Left ventricle myocardium inferior (tissue), 1 donor: ENCODE measurements around the gene HOXD8. TPM values are rescaled to one million over a fixed set of nuclear protein-coding genes. Genes with fewer than 3 reads are reported as not detected.

Source experiments
- DNase-seq: peaks from one replicate; pipeline ENCODE4 v3.0.0-alpha.2; 2020
- H3K27ac ChIP-seq: fragments of 200-600 bp; replicated peaks from 2 replicates; pipeline ENCODE4 v1.8.0; 2021
- H3K27me3 ChIP-seq: fragments of 200-600 bp; 2 replicates; pipeline ENCODE4 v1.8.0; 2021; ENCODE audit warnings: low read depth
- H3K36me3 ChIP-seq: fragments of 200-600 bp; 2 replicates; pipeline ENCODE4 v1.8.0; 2021
- H3K4me1 ChIP-seq: fragments of 200-600 bp; 2 replicates; pipeline ENCODE4 v1.8.0; 2021
- H3K4me3 ChIP-seq: fragments of 200-600 bp; 2 replicates; pipeline ENCODE4 v1.8.0; 2021; ENCODE audit warnings: mild to moderate bottlenecking, moderate library complexity
- H3K9me3 ChIP-seq: fragments of 200-600 bp; replicated peaks from 2 replicates; pipeline ENCODE4 v1.8.0; 2021
- intact Hi-C: fragments of 100-400 bp; cut with micrococcal nuclease; formaldehyde crosslinking; loops from one replicate; pipeline ENCODE4 v1.11.0; 2022
- total RNA-seq: library from RNA; stranded (reverse); fragmentation: NEBNext Ultra II Directional; extraction: Animal tissue kit (Norgen Biotek cat#: 25700); gene quantifications from one replicate; pipeline ENCODE4 v1.2.1, GENCODE V29; 2021
- TF ChIP-seq, protein P1 (sequence below): fragments of 200-600 bp; IDR thresholded peaks from 2 replicates; pipeline ENCODE4 v1.8.0; 2021; ENCODE audit warnings: antibody characterized with exemption, mild to moderate bottlenecking, borderline replicate concordance
- donor health status: DM: no; HTN: yes; CAD: no; lungs with severe emphysema.

The HOXD8 gene
- total RNA-seq, 1 donor from 2014 or later = 0.14 TPM

DNA sequence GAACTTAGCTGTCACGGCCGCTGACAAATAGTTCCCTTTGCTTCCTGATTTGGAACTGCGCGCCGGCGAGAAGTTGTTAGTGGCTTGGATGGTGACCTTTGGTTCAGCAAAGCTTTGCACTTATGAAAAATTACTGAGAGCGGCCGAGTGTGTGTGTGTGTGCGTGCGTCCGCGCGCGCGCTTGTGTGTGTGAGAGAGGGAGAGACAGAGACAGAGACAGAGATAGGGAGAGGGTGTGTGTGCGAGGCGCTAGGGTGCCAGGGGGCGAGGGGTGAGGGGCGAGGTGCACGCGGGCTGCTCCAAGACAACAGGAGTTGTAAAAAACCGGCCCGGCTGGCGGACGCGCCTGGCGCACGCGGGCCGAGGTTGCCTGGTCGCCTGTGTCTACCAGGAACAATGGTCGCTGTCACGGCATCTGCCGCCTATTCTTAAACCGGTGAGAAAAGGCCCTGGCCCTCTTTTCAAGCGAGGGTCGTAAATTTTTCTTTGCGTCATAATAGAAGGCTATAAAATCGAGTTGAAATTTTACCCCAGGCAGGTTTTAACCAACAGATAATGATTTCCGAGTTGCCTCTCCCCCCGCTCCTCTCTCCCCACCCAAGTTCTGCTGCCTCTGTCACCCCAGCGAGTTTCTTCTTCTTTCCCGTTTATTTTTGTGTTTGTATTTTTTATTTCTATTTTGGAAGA is 28.1 kb downstream of the HOXD8 start:
- H3K27ac ChIP-seq = no peak overlapping the region
- no peak for DNase-seq
- peaks cover 100% of the 10 kb centered on the region for H3K27me3 ChIP-seq
- TF ChIP-seq, protein P1, sequence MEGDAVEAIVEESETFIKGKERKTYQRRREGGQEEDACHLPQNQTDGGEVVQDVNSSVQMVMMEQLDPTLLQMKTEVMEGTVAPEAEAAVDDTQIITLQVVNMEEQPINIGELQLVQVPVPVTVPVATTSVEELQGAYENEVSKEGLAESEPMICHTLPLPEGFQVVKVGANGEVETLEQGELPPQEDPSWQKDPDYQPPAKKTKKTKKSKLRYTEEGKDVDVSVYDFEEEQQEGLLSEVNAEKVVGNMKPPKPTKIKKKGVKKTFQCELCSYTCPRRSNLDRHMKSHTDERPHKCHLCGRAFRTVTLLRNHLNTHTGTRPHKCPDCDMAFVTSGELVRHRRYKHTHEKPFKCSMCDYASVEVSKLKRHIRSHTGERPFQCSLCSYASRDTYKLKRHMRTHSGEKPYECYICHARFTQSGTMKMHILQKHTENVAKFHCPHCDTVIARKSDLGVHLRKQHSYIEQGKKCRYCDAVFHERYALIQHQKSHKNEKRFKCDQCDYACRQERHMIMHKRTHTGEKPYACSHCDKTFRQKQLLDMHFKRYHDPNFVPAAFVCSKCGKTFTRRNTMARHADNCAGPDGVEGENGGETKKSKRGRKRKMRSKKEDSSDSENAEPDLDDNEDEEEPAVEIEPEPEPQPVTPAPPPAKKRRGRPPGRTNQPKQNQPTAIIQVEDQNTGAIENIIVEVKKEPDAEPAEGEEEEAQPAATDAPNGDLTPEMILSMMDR = no peak
- peak overlapping the region; percentile 36 for H3K4me3 ChIP-seq
- intact Hi-C loops = no loop called here
- H3K9me3 ChIP-seq = no peaks in the 10 kb centered on the region
- H3K36me3 ChIP-seq = no peaks in the 10 kb centered on the region
- H3K4me1 ChIP-seq = peaks cover 40% of the 10 kb centered on the region

DNA sequence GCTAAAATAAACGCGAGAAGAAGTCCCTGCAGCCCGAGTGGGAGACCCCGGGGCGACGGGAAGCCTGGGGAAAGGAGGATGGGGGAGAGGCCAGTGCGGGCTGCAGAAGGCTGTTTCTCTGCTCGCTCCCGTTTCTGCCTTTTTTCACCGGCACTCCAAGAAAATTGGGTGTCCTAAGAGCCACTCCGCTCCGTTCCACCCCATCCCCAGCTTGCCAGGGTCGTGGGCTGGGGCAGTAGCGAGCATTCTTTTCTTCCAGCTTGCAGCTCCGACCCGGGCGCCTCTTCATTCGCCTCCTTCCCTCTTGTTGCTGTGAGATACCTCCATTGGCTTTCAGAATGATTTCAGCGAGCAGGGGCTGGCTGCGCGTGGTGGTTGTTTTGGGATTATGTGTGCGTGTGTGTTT is 28.7 kb downstream of the HOXD8 start:
- peak overlapping the region; percentile 36 for H3K4me3 ChIP-seq

DNA sequence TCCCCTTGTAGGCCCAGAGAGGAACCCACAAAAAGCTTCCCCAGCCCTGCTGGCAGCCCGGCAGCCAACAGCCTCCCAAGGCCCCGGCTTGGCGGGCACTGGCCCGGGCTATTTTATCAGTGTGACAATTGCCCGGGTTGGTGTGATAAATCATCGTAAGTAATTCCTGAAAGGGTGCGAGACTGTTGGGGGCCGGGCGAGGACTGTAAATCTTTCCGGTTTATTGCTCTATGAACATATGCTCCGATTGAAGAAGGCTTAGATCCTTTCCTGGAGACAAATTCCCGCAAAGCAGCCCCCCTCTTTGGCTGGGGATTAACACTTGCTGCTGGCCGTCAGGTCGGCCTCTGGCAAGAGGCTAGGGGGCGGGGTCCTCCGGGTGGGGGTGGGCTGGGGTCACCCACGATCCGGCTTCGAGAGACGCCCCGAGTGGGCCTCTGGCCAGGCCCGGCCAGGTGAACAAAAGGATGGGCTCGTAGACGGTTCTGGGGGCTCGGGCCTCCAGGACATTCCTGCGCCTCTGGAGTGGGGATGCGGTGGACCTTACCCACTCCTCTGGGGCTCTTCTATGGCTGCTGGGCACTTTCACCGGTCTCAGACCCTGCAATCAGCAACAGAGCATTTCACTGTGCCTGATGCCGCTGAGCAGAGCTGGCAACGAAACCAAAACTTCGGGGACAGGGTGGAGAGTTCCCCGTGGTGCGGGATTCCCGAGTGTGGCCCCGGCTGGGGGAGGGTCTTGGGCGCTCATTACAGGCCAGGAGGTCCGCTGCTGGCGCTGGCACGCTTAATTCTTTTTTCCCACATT is 29.6 kb downstream of the HOXD8 start:
- H3K4me1 ChIP-seq = peaks cover 40% of the 10 kb centered on the region
- TF ChIP-seq, protein P1 = no peak
- no peak overlapping the region for H3K4me3 ChIP-seq
- no peaks in the 10 kb centered on the region for H3K36me3 ChIP-seq
- no peak for DNase-seq
- no peaks in the 10 kb centered on the region for H3K9me3 ChIP-seq
- peaks cover 100% of the 10 kb centered on the region for H3K27me3 ChIP-seq
- intact Hi-C loops = no loop called here
- H3K27ac ChIP-seq = no peak overlapping the region

More for the DNA sequence above, 28.7 kb downstream of the HOXD8 start:
- Histone ChIP-seq H3K9me3 (no peaks in the 10 kb centered on the region), H3K36me3 (no peaks in the 10 kb centered on the region), H3K27me3 (peaks cover 100% of the 10 kb centered on the region), H3K4me1 (peaks cover 40% of the 10 kb centered on the region), H3K27ac (no peak overlapping the region)
- TF ChIP-seq, protein P1 = no peak
- no peak for DNase-seq
- intact Hi-C loops = no loop called here

DNA sequence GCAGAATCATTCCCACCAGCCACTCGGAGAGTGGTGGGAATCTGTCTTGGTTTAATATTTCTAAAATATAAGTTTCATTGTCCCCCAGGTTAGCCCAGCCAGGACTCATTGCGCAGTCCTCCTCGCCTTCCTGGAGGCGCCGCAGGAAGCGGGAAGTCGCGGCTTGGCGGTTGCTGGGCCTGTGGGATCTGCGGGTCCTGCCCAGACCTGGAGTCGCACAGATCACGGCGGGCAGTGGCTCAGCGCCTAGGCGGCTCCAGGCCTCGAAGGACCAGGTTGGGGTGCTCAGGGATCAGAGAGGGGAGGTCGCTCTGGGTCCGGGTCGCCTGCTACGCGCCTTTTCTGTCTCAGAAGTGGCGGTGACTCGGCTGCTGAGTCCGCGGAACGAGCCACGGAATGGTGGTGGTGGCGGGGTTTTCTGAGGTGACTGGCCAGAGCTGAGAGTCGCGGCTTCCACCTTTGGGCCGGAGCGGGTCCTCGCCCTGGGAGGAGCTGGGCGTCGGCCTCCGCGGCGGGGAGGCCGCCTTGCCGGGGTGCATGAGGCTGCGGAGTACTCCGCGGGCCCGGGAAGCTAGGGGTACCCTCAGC is 30.3 kb downstream of the HOXD8 start:
- no peaks in the 10 kb centered on the region for H3K9me3 ChIP-seq
- no peaks in the 10 kb centered on the region for H3K36me3 ChIP-seq
- H3K4me1 ChIP-seq = peaks cover 42% of the 10 kb centered on the region

More for the DNA sequence above, 30.3 kb downstream of the HOXD8 start:
- intact Hi-C loops = no loop called here
- TF ChIP-seq, protein P1 = no peak
- H3K27ac ChIP-seq = no peak overlapping the region
- no peak for DNase-seq
- H3K4me3 ChIP-seq = peak overlapping the region; percentile 35
- peaks cover 100% of the 10 kb centered on the region for H3K27me3 ChIP-seq
